Measurements from ENCODE around the gene CDK14. TPM values are rescaled to one million over a fixed set of nuclear protein-coding genes. Genes with fewer than 3 reads are reported as not detected.

CDK14 gene
- total and polyA plus RNA-seq, 2 donors (not counting 3 experiments of a cell fraction or from before 2014, with no cell fraction given): 5.5 to 34.2 TPM

DNA sequence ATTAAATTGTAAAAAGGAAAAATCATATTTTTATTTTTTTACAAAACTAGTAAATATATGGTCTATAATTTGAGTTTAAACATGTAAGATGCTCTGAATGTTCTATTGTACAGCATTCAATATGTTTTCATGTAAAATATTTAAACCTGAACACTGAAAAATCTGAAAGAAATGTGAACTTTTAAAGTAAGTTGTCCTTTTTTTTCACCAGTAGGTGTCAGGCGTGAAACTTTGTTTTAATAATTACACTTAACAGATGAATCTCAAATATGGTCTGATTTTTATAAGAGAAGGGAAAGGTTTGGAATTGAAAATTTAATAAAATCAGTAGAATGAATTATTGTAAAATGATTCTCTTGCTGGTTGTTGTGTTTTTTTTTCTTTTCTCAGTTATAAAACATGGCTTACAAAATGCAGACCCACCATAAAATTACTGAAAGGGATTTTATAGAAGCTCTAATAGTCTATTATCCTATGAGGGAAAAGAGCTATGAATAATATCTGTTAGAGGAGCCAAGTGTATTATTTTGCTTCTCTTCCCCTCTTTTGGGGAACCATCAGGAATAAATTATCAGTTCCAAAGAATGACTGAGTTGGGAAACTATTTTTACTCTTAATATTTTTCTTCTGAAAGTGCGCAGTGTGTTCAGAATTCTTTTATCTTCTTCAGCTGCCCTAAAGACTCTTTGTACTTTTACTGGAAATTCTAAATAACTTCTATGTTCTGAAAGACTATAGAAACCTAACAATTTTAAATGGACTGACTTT, 450.4 kb downstream of the CDK14 start:
- TF ChIP-seq, protein P1, sequence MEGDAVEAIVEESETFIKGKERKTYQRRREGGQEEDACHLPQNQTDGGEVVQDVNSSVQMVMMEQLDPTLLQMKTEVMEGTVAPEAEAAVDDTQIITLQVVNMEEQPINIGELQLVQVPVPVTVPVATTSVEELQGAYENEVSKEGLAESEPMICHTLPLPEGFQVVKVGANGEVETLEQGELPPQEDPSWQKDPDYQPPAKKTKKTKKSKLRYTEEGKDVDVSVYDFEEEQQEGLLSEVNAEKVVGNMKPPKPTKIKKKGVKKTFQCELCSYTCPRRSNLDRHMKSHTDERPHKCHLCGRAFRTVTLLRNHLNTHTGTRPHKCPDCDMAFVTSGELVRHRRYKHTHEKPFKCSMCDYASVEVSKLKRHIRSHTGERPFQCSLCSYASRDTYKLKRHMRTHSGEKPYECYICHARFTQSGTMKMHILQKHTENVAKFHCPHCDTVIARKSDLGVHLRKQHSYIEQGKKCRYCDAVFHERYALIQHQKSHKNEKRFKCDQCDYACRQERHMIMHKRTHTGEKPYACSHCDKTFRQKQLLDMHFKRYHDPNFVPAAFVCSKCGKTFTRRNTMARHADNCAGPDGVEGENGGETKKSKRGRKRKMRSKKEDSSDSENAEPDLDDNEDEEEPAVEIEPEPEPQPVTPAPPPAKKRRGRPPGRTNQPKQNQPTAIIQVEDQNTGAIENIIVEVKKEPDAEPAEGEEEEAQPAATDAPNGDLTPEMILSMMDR (IDR thresholded peaks at IDR 0.05; ENCODE audit: extremely low read depth in 1 of 2, insufficient read depth in 1 of 2, low read depth in 1 of 2, low read length in 2 of 2): peak in 1 of 2 donors; percentile 13
- no peak for TF ChIP-seq MYC (IDR thresholded peaks at IDR 0.05; ENCODE audit: low read depth, low read length)
- Histone ChIP-seq H3K4me1 (ENCODE audit: control insufficient read depth, extremely low read depth, insufficient read depth, low read length) (no peaks in the 10 kb centered on the region), H3K27ac (ENCODE audit: insufficient read depth, low read depth, low read length) (no peak overlapping the region), H3K9me1 (replicated peaks; ENCODE audit: control insufficient read depth, extremely low read depth, insufficient read depth, low read length) (no peaks in the 10 kb centered on the region), H3K79me2 (ENCODE audit: control insufficient read depth, insufficient read depth, low read length) (no peaks in the 10 kb centered on the region), H3K4me3 (replicated peaks in 1 of 3; ENCODE audit: insufficient read depth in 1 of 3, low read depth in 1 of 3, low read length in 3 of 3) (no peak overlapping the region), H2AFZ (ENCODE audit: low read depth, low read length) (no peak overlapping the region), H4K20me1 (replicated peaks; ENCODE audit: control insufficient read depth, extremely low read depth, insufficient read depth, low read length) (no peaks in the 10 kb centered on the region), H3K27me3 (ENCODE audit: control insufficient read depth in 2 of 2, insufficient read depth in 2 of 2, low read length in 2 of 2) (no peaks in the 10 kb centered on the region), H3K9ac (replicated peaks; ENCODE audit: extremely low read depth, insufficient read depth, low read length) (no peak overlapping the region), H3K36me3 (ENCODE audit: control insufficient read depth in 2 of 2, extremely low read depth in 1 of 2, insufficient read depth in 2 of 2, low read length in 2 of 2) (no peaks in the 10 kb centered on the region), H3K9me3 (replicated peaks; ENCODE audit: control insufficient read depth, insufficient read depth, low read length) (no peaks in the 10 kb centered on the region), H3K4me2 (ENCODE audit: insufficient read depth, low read length) (no peak overlapping the region)
- DNase-seq (ENCODE audit: low read depth, low spot score) (peak; percentile 21), FAIRE-seq (peak; percentile 73)
- no TSS peak for BruUV-seq (replicated peaks)
- POLR2A ChIA-PET: no interaction called here
- intact Hi-C loops (cut with micrococcal nuclease) (loop anchor here (1.0 to 5.0 kb wide), 3 partner anchors 590 to 836 kb away; partner anchors contain the start of gene MTERF1), dilution Hi-C loops (cut with MboI; ENCODE audit: extremely low pct_ligation_motif_present, low sequenced_read_pairs) (no loop called here)
- CTCF ChIA-PET: interaction anchor here (0.6 to 1.0 kb wide), 3 partner anchors 737 to 834 kb away, joined by 3 to 6 read pairs (median 3); no protein-coding TSS in a partner anchor

GRCh38 chr7:91047636-91048035, 451.5 kb downstream of the CDK14 start:
- Histone ChIP-seq H3K36me3 (ENCODE audit: control insufficient read depth in 2 of 2, extremely low read depth in 1 of 2, insufficient read depth in 2 of 2, low read length in 2 of 2) (no peaks in the 10 kb centered on the region), H3K4me3 (replicated peaks in 1 of 3; ENCODE audit: insufficient read depth in 1 of 3, low read depth in 1 of 3, low read length in 3 of 3) (no peak overlapping the region), H3K4me1 (ENCODE audit: control insufficient read depth, extremely low read depth, insufficient read depth, low read length) (no peaks in the 10 kb centered on the region), H3K27me3 (ENCODE audit: control insufficient read depth in 2 of 2, insufficient read depth in 2 of 2, low read length in 2 of 2) (no peaks in the 10 kb centered on the region), H3K27ac (ENCODE audit: insufficient read depth, low read depth, low read length) (no peak overlapping the region), H4K20me1 (replicated peaks; ENCODE audit: control insufficient read depth, extremely low read depth, insufficient read depth, low read length) (no peaks in the 10 kb centered on the region), H2AFZ (ENCODE audit: low read depth, low read length) (no peak overlapping the region), H3K9me3 (replicated peaks; ENCODE audit: control insufficient read depth, insufficient read depth, low read length) (no peaks in the 10 kb centered on the region), H3K9ac (replicated peaks; ENCODE audit: extremely low read depth, insufficient read depth, low read length) (no peak overlapping the region), H3K4me2 (ENCODE audit: insufficient read depth, low read length) (no peak overlapping the region), H3K79me2 (ENCODE audit: control insufficient read depth, insufficient read depth, low read length) (no peaks in the 10 kb centered on the region), H3K9me1 (replicated peaks; ENCODE audit: control insufficient read depth, extremely low read depth, insufficient read depth, low read length) (no peaks in the 10 kb centered on the region)
- TF ChIP-seq FOS (IDR thresholded peaks at IDR 0.05; ENCODE audit: borderline replicate concordance, insufficient read depth, low read length) (no peak), POLR2AphosphoS5 (IDR thresholded peaks at IDR 0.05; ENCODE audit: insufficient read depth, low read depth, low read length) (no peak), MYC (IDR thresholded peaks at IDR 0.05; ENCODE audit: low read depth, low read length) (no peak), POLR2A (IDR thresholded peaks at IDR 0.05; ENCODE audit: low read depth, low read length) (no peak), JUN (IDR thresholded peaks at IDR 0.05; ENCODE audit: borderline replicate concordance, insufficient read depth, insufficient read length, low read depth) (no peak), GATA2 (IDR thresholded peaks at IDR 0.05; ENCODE audit: insufficient read depth, insufficient read length, low read depth, low read length) (no peak), EZH2 (IDR thresholded peaks at IDR 0.05; ENCODE audit: borderline replicate concordance, low read depth, low read length, severe bottlenecking) (no peak)
- TF ChIP-seq, protein P1 (IDR thresholded peaks at IDR 0.05; ENCODE audit: extremely low read depth in 1 of 2, insufficient read depth in 1 of 2, low read depth in 1 of 2, low read length in 2 of 2): no peak
- TF ChIP-seq, protein P2, sequence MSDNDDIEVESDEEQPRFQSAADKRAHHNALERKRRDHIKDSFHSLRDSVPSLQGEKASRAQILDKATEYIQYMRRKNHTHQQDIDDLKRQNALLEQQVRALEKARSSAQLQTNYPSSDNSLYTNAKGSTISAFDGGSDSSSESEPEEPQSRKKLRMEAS (IDR thresholded peaks at IDR 0.05; ENCODE audit: insufficient read depth, insufficient read length): no peak
- dilution Hi-C loops (cut with MboI; ENCODE audit: extremely low pct_ligation_motif_present, low sequenced_read_pairs): no loop called here
- CTCF ChIA-PET: interaction anchor here (0.8 kb wide), 1 partner anchor 13 kb away, joined by 4 read pairs; no protein-coding TSS in a partner anchor
- intact Hi-C loops (cut with micrococcal nuclease): loop anchor here (2.0 to 5.0 kb wide), 2 partner anchors 589 to 835 kb away; partner anchors contain the start of gene MTERF1
- POLR2A ChIA-PET: no interaction called here
- FAIRE-seq: no peak
- no peak for DNase-seq (ENCODE audit: low read depth, low spot score)
- BruUV-seq (replicated peaks): no TSS peak
